WTC11 (cell line): ENCODE data around the gene ELOVL7.

ENCODE experiments used
- ATF6 ChIP-seq: sonication (generic); formaldehyde crosslinking; IDR thresholded peaks from 2 replicates; pipeline ENCODE4 v1.8.1; 2023; ENCODE audit warnings: mild to moderate bottlenecking, missing genetic modification reagents
- CREB1 ChIP-seq: sonication (generic); formaldehyde crosslinking; IDR thresholded peaks from 2 replicates; pipeline ENCODE4 v1.8.0; 2023; ENCODE audit warnings: mild to moderate bottlenecking, missing genetic modification reagents
- CTCF ChIP-seq: fragments of 200-600 bp; IDR thresholded peaks from 2 replicates; pipeline ENCODE4 v1.8.0; 2022; ENCODE audit warnings: antibody characterized with exemption
- E2F4 ChIP-seq: sonication (generic); formaldehyde crosslinking; IDR thresholded peaks from 2 replicates; pipeline ENCODE4 v1.8.1; 2022; ENCODE audit warnings: low read depth, mild to moderate bottlenecking, moderate library complexity, missing genetic modification reagents, borderline replicate concordance
- ELF4 ChIP-seq: sonication (generic); formaldehyde crosslinking; IDR thresholded peaks from 2 replicates; pipeline ENCODE4 v1.8.1; 2022; ENCODE audit warnings: low read depth, mild to moderate bottlenecking, moderate library complexity, missing genetic modification reagents
- HMGA2 ChIP-seq: fragments of 250-450 bp; sonication (Bioruptor Pico); IDR thresholded peaks from 2 replicates; pipeline ENCODE4 v1.4.0; 2021; ENCODE audit warnings: mild to moderate bottlenecking, moderate library complexity
- NR3C1 ChIP-seq: sonication (generic); formaldehyde crosslinking; conservative IDR thresholded peaks from 2 replicates; pipeline ENCODE4 v1.8.1; 2023; ENCODE audit warnings: low read depth, mild to moderate bottlenecking, missing genetic modification reagents
- PRRX2 ChIP-seq: fragments of 250-450 bp; sonication (Bioruptor Pico); IDR thresholded peaks from 2 replicates; pipeline ENCODE4 v1.8.0; 2021; ENCODE audit warnings: mild to moderate bottlenecking
- RELA ChIP-seq: sonication (generic); formaldehyde crosslinking; IDR thresholded peaks from 2 replicates; pipeline ENCODE4 v1.8.1; 2022; ENCODE audit warnings: missing genetic modification reagents, mild to moderate bottlenecking, borderline replicate concordance
- ZBTB21 ChIP-seq: sonication (generic); formaldehyde crosslinking; IDR thresholded peaks from 2 replicates; pipeline ENCODE4 v1.8.1; 2023; ENCODE audit warnings: mild to moderate bottlenecking, missing genetic modification reagents, borderline replicate concordance
- ZNF138 ChIP-seq: sonication (generic); formaldehyde crosslinking; conservative IDR thresholded peaks from 2 replicates; pipeline ENCODE4 v1.8.1; 2022; ENCODE audit warnings: mild to moderate bottlenecking, moderate library complexity, missing genetic modification reagents

GRCh38 chr5:60856066-60856465 is 12.0 kb upstream of the ELOVL7 start:
- TF ChIP-seq CTCF: no peak
- no peak for TF ChIP-seq ELF4 (CRISPR knock-in tag)
- no peak for TF ChIP-seq RELA
- no peak for TF ChIP-seq CREB1 (CRISPR knock-in tag)
- no peak for TF ChIP-seq ZNF138
- TF ChIP-seq E2F4 (CRISPR knock-in tag): no peak
- no peak for TF ChIP-seq HMGA2 (CRISPR knock-in tag)
- TF ChIP-seq ATF6: no peak
- no peak for TF ChIP-seq PRRX2 (CRISPR knock-in tag)
- TF ChIP-seq NR3C1 (CRISPR knock-in tag): no peak
- TF ChIP-seq ZBTB21: no peak
